GM12878 (cell line): ENCODE measurements around the gene SIDT1. TPM values are rescaled to one million over a fixed set of nuclear protein-coding genes. Genes with fewer than 3 reads are reported as not detected.

ENCODE experiments used
- ATAC-seq: fragments of 200-7000 bp; cut with Tn5 transposase; 3 replicates; pipeline ENCODE4 v1.9.1; 2020; ENCODE audit warnings: mild to moderate bottlenecking, moderate library complexity
- BruUV-seq: library from RNA; stranded (reverse); fragments of 400-500 nt; replicated peaks from 2 replicates; lab custom pipeline; 2021; lab: Mats Ljungman, UMichigan
- CTCF ChIA-PET: fragments of 300-600 bp; sonication (Branson Sonifier 250); formaldehyde crosslinking; extraction: SDS; loops from one replicate; lab custom pipeline; 2021; ENCODE audit warnings: inconsistent platforms; lab: Yijun Ruan, JAX
- POLR2A ChIA-PET: fragments of 350-600 bp; formaldehyde crosslinking; extraction: SDS; loops from one replicate; lab custom pipeline; 2021; ENCODE audit warnings: inconsistent platforms; lab: Charles Lee
- RAD21 ChIA-PET: fragments of 300-600 bp; sonication (Branson Sonifier 250); formaldehyde crosslinking; loops from one replicate; lab custom pipeline; 2023; ENCODE audit warnings: antibody characterized with exemption; ENCODE audit not compliant: unreplicated experiment; lab: Charles Lee
- SMC1A ChIA-PET: fragments of 300-600 bp; sonication (Branson Sonifier 250); formaldehyde crosslinking; loops from one replicate; lab custom pipeline; 2023; ENCODE audit not compliant: unreplicated experiment, uncharacterized antibody; lab: Charles Lee
- DNase-seq: peaks from one replicate; pipeline ENCODE4 v3.0.0-alpha.2; 2011; ENCODE audit warnings: low read depth, low spot score
- FAIRE-seq: peaks from 3 replicates; lab custom pipeline; 2011; peaks lifted over from hg19 to GRCh38; lab: Jason Lieb, UNC
- H2AFZ ChIP-seq: 2 replicates; pipeline ENCODE4 v1.6.0; 2011; ENCODE audit warnings: low read depth, low read length, control low read depth; ENCODE audit not compliant: control insufficient read depth
- H3K27ac ChIP-seq: 2 replicates; pipeline ENCODE4 v1.5.1; 2011; ENCODE audit warnings: control low read depth; ENCODE audit not compliant: control insufficient read depth, insufficient read depth
- H3K27me3 ChIP-seq, 2 experiments: replicated peaks in 1 of 2; 2 replicates each; pipeline versions ENCODE4 v1.6.0 to v1.6.1; 2011; ENCODE audit warnings: low read length in 1 of 2; ENCODE audit not compliant: control insufficient read depth in 2 of 2, insufficient read depth in 2 of 2
- H3K36me3 ChIP-seq, 2 experiments: 2 replicates each; pipeline ENCODE4 v1.5.1; 2011; ENCODE audit warnings: low read length in 1 of 2; ENCODE audit not compliant: control insufficient read depth in 2 of 2, insufficient read depth in 2 of 2
- H3K4me1 ChIP-seq: 2 replicates; pipeline ENCODE4 v1.6.1; 2011; ENCODE audit warnings: mild to moderate bottlenecking, low read length, moderate library complexity, mixed read lengths; ENCODE audit not compliant: control insufficient read depth, insufficient read depth
- H3K4me2 ChIP-seq: 2 replicates; pipeline ENCODE4 v1.6.0; 2011; ENCODE audit warnings: control low read depth; ENCODE audit not compliant: control insufficient read depth, insufficient read depth
- H3K4me3 ChIP-seq: fragments of 200-600 bp; sonication (generic); 2 replicates; pipeline ENCODE4 v1.5.1; 2016
- H3K79me2 ChIP-seq: 2 replicates; pipeline ENCODE4 v1.6.0; 2011; ENCODE audit warnings: low read length; ENCODE audit not compliant: control insufficient read depth, insufficient read depth
- H3K9ac ChIP-seq: 2 replicates; pipeline ENCODE4 v1.8.0; 2011; ENCODE audit warnings: low read length, control low read depth, mixed read lengths; ENCODE audit not compliant: control insufficient read depth, insufficient read depth
- H3K9me3 ChIP-seq: replicated peaks from 3 replicates; pipeline ENCODE4 v1.5.1; 2011; ENCODE audit warnings: mild to moderate bottlenecking, low read length; ENCODE audit not compliant: control insufficient read depth, insufficient read depth
- H4K20me1 ChIP-seq: 2 replicates; pipeline ENCODE4 v1.6.0; 2011; ENCODE audit not compliant: control insufficient read depth, insufficient read depth
- BHLHE40 ChIP-seq, 2 experiments: fragments of 450-650 bp in 1 of 2; IDR thresholded peaks; 2 replicates each; pipeline ENCODE4 v1.6.1; 2011 to 2017; ENCODE audit warnings: low read depth in 2 of 2, borderline replicate concordance in 1 of 2, improper control_type of control experiment in 1 of 2, low read length in 1 of 2, mild to moderate bottlenecking in 1 of 2
- ESRRA ChIP-seq: IDR thresholded peaks from 2 replicates; pipeline ENCODE4 v1.6.1; 2012; ENCODE audit warnings: mild to moderate bottlenecking, low read length, improper control_type of control experiment
- FOXM1 ChIP-seq: IDR thresholded peaks from 2 replicates; pipeline ENCODE4 v1.6.1; 2012; ENCODE audit warnings: low read depth, mild to moderate bottlenecking, inconsistent platforms, low read length, moderate library complexity
- HCFC1 ChIP-seq: fragments of 150-350 bp; IDR thresholded peaks from 2 replicates; pipeline ENCODE4 v1.6.1; 2014; ENCODE audit warnings: low read length
- JUNB ChIP-seq: IDR thresholded peaks from 2 replicates; pipeline ENCODE4 v1.6.1; 2016; ENCODE audit warnings: antibody characterized with exemption, mild to moderate bottlenecking
- JUND ChIP-seq: IDR thresholded peaks from 2 replicates; pipeline ENCODE4 v1.6.1; 2012; ENCODE audit warnings: low read depth, mild to moderate bottlenecking, low read length, improper control_type of control experiment, moderate library complexity
- MEF2A ChIP-seq: IDR thresholded peaks from 2 replicates; pipeline ENCODE4 v1.6.1; 2011; ENCODE audit warnings: low read depth, mild to moderate bottlenecking, low read length, moderate library complexity; ENCODE audit not compliant: insufficient read depth
- MLLT1 ChIP-seq: fragments of 450-650 bp; IDR thresholded peaks from 2 replicates; pipeline ENCODE4 v1.6.1; 2016; ENCODE audit warnings: mild to moderate bottlenecking
- MYB ChIP-seq: fragments of 150-350 bp; IDR thresholded peaks from 2 replicates; pipeline ENCODE4 v1.6.1; 2014; ENCODE audit warnings: mild to moderate bottlenecking, low read depth, low read length, borderline replicate concordance
- NFIC ChIP-seq: IDR thresholded peaks from 2 replicates; pipeline ENCODE4 v1.6.1; 2012; ENCODE audit warnings: low read depth, mild to moderate bottlenecking, inconsistent platforms, low read length, moderate library complexity
- NFYB ChIP-seq: IDR thresholded peaks from 2 replicates; pipeline ENCODE4 v1.6.1; 2011; ENCODE audit warnings: low read depth, mild to moderate bottlenecking, low read length, improper control_type of control experiment, moderate library complexity; ENCODE audit not compliant: insufficient read depth
- PKNOX1 ChIP-seq: fragments of 450-650 bp; IDR thresholded peaks from 2 replicates; pipeline ENCODE4 v1.6.1; 2016; ENCODE audit warnings: mild to moderate bottlenecking
- RAD21 ChIP-seq: IDR thresholded peaks from 2 replicates; pipeline ENCODE4 v1.6.1; 2011; ENCODE audit warnings: mild to moderate bottlenecking, low read depth, low read length, moderate library complexity; ENCODE audit not compliant: insufficient read depth
- RAD51 ChIP-seq: fragments of 450-650 bp; IDR thresholded peaks from 2 replicates; pipeline ENCODE4 v1.6.1; 2016; ENCODE audit warnings: moderate library complexity, mild to moderate bottlenecking, inconsistent platforms
- RB1 ChIP-seq: fragments of 450-650 bp; formaldehyde crosslinking; IDR thresholded peaks from 2 replicates; pipeline ENCODE4 v1.6.1; 2017; ENCODE audit warnings: mild to moderate bottlenecking, borderline replicate concordance
- RUNX3 ChIP-seq: IDR thresholded peaks from 2 replicates; pipeline ENCODE4 v1.6.1; 2012; ENCODE audit warnings: low read length, inconsistent platforms
- USF1 ChIP-seq: IDR thresholded peaks from 2 replicates; pipeline ENCODE4 v1.6.1; 2011; ENCODE audit warnings: borderline replicate concordance, low read depth, mild to moderate bottlenecking, moderate library complexity, mixed read lengths, low read length; ENCODE audit not compliant: insufficient read depth; ENCODE audit errors: extremely low read length
- USF2 ChIP-seq: IDR thresholded peaks from 2 replicates; pipeline ENCODE4 v1.6.1; 2011; ENCODE audit warnings: low read depth, low read length, improper control_type of control experiment, borderline replicate concordance
- ZBED1 ChIP-seq: IDR thresholded peaks from 2 replicates; pipeline ENCODE4 v1.6.1; 2016; ENCODE audit warnings: borderline replicate concordance
- ZNF217 ChIP-seq: fragments of 450-650 bp; IDR thresholded peaks from 2 replicates; pipeline ENCODE4 v1.6.1; 2017; ENCODE audit warnings: antibody characterized with exemption, mild to moderate bottlenecking
- ZNF24 ChIP-seq: fragments of 450-650 bp; IDR thresholded peaks from 2 replicates; pipeline ENCODE4 v1.6.1; 2017; ENCODE audit warnings: antibody characterized with exemption, mild to moderate bottlenecking
- WGBS: methylation state at CpG from one replicate; pipeline ENCODE4 v1.1.6; 2016; ENCODE audit warnings: low lambda C conversion rate; ENCODE audit not compliant: insufficient replicate concordance, insufficient coverage; ENCODE audit errors: missing lambda C conversion rate; 5-methylcytosine and 5-hydroxymethylcytosine counted together
- in situ Hi-C: fragments of 300-500 bp; cut with MboI; formaldehyde crosslinking; loops from 9 replicates; pipeline ENCODE4 v1.14.3; 2018; ENCODE audit warnings: mixed read lengths
- intact Hi-C: fragments of 100-400 bp; cut with micrococcal nuclease; formaldehyde crosslinking; loops from one replicate; pipeline ENCODE4 v1.14.2; 2022; ENCODE audit not compliant: unreplicated experiment
- polyA plus RNA-seq, 11 experiments: library from polyadenylated mRNA; depleted of rRNA in 4 of 11; unstranded in 6 of 11; stranded (reverse) in 5 of 11; fragments of >200 nt; fragmentation: Nextera tagmentation in 4 of 11; fragmentation: Illumina TruSeq in 1 of 11; extraction: Ambion mirVana in 4 of 11; extraction: Trizol in 1 of 11; gene quantifications; 1 replicate in 1 of 11; 2 replicates in 10 of 11; pipeline versions ENCODE4 v1.2.1 to v1.2.3, GENCODE V29; 2011 to 2016; ENCODE audit warnings: inconsistent platforms in 2 of 11, missing spikeins in 2 of 11, low read depth in 1 of 11
- total RNA-seq, 4 experiments: library from RNA; depleted of rRNA in 3 of 4; stranded (reverse); fragments of >200 nt in 3 of 4; fragmentation: Illumina TruSeq in 1 of 4; extraction: Trizol in 1 of 4; gene quantifications; 2 replicates each; pipeline versions ENCODE4 v1.2.1 to v1.2.3, GENCODE V29; 2013 to 2021

The SIDT1 gene
- total and polyA plus RNA-seq, 10 of the 15 experiments (the other 5 are each of a cell fraction or from before 2014, with no cell fraction given) = 3.0 to 45.0 (median 26.6) TPM

GRCh38 chr3:113534365-113534764 lies 2.0 kb downstream of the SIDT1 start:
- 96% methylated on average over 4 of the region's 4 CpGs for WGBS
- Histone ChIP-seq H3K9me3 (peaks cover 1% of the 10 kb centered on the region; the same call in 2 of the 3 replicates), H3K27me3 (no peaks in the 10 kb centered on the region), H4K20me1 (peaks cover 2% of the 10 kb centered on the region; the same call in 1 of the 2 replicates), H3K4me1 (peaks cover 6% of the 10 kb centered on the region), H2AFZ (no peak overlapping the region), H3K27ac (peak overlapping the region; percentile 98), H3K4me2 (peak overlapping the region; percentile 93), H3K9ac (peak overlapping the region; percentile 95), H3K36me3 (peaks cover 0 to 12% of the 10 kb centered on the region in 2 experiments; a peak in 3 of 4 replicates), H3K4me3 (peak overlapping the region; percentile 97), H3K79me2 (peaks cover 74% of the 10 kb centered on the region)
- ChIA-PET RAD21 (interaction anchor here (0.9 to 5.4 kb wide), 5 partner anchors 12 to 211 kb away, joined by 3 to 35 read pairs (median 10); partner anchors contain the start of gene SPICE1), SMC1A (interaction anchor here (0.8 to 3.0 kb wide), 8 partner anchors 13 to 217 kb away, joined by 3 to 23 read pairs (median 4); partner anchors contain the start of gene SPICE1), CTCF (interaction anchor here (0.6 to 5.1 kb wide), 10 partner anchors 13 to 476 kb away, joined by 3 to 74 read pairs (median 9); partner anchors contain the start of gene NAA50), POLR2A (interaction anchor here (0.6 to 3.0 kb wide), 5 partner anchors 12 to 231 kb away, joined by 3 to 19 read pairs (median 4); partner anchors contain the start of gene SPICE1)
- ATAC-seq (peak; percentile 66), DNase-seq (no peak), FAIRE-seq (peak; percentile 62)
- no TSS peak for BruUV-seq
- intact Hi-C loops (loop anchor here (10.0 kb wide), 1 partner anchor 300 kb away; the partner anchor contains the start of gene GRAMD1C), in situ Hi-C loops (no loop called here)
- no peak for TF ChIP-seq RB1
- TF ChIP-seq ZNF217 = no peak
- TF ChIP-seq RAD21 = no peak
- TF ChIP-seq ESRRA = no peak
- no peak for TF ChIP-seq MYB
- TF ChIP-seq ZNF24 = no peak
- TF ChIP-seq FOXM1 = no peak
- peak; percentile 87 to 90 for TF ChIP-seq BHLHE40 (IDR thresholded peaks at IDR 0.05; ENCODE audit: borderline replicate concordance in 1 of 2, low read depth in 2 of 2, low read length in 1 of 2)
- TF ChIP-seq RUNX3 = no peak
- peak; percentile 42; the same call in 1 of the 2 replicates for TF ChIP-seq PKNOX1
- no peak for TF ChIP-seq JUND
- peak; percentile 90 for TF ChIP-seq NFYB
- peak; percentile 61; the same call in 1 of the 2 replicates for TF ChIP-seq USF2
- 0 out of 2 replicates have a peak, but pooled peaks have one; percentile 15 for TF ChIP-seq HCFC1
- peak; percentile 83 for TF ChIP-seq RAD51
- TF ChIP-seq USF1 = peak; percentile 28
- peak; percentile 66; the same call in 1 of the 2 replicates for TF ChIP-seq MLLT1
- TF ChIP-seq NFIC = no peak
- TF ChIP-seq MEF2A = no peak
- TF ChIP-seq ZBED1 = no peak
- TF ChIP-seq JUNB = no peak
